H9 (cell line): ENCODE measurements around the gene CTIF. TPM values are rescaled to one million over a fixed set of nuclear protein-coding genes. Genes with fewer than 3 reads are reported as not detected.
A peak's percentile ranks its signal among the peaks of the same experiment; 100 is the strongest.

Source experiments
- DNase-seq: peaks from one replicate; pipeline ENCODE4 v3.0.0-alpha.2; 2017
- H2AFZ ChIP-seq: one replicate; pipeline ENCODE4 v1.6.1; 2013; ENCODE audit warnings: mild to moderate bottlenecking, low read length, control low read depth, moderate library complexity
- H2AK5ac ChIP-seq: 2 replicates; pipeline ENCODE4 v1.6.1; 2013; ENCODE audit warnings: low read length, control low read depth, mixed read lengths; ENCODE audit not compliant: insufficient read length
- H2BK120ac ChIP-seq: one replicate; pipeline ENCODE4 v1.6.1; 2013; ENCODE audit warnings: low read depth, mild to moderate bottlenecking, low read length, control low read depth, inconsistent platforms; ENCODE audit not compliant: poor library complexity, severe bottlenecking
- H2BK12ac ChIP-seq: 2 replicates; pipeline ENCODE4 v1.6.1; 2013; ENCODE audit warnings: low read length, control low read depth, mixed read lengths, low read depth; ENCODE audit not compliant: insufficient read length
- H2BK15ac ChIP-seq: 2 replicates; pipeline ENCODE4 v1.6.1; 2013; ENCODE audit warnings: low read depth, low read length, control low read depth
- H2BK20ac ChIP-seq: one replicate; pipeline ENCODE4 v1.6.1; 2013; ENCODE audit warnings: low read depth, mild to moderate bottlenecking, low read length, control low read depth, inconsistent platforms; ENCODE audit not compliant: poor library complexity, severe bottlenecking
- H2BK5ac ChIP-seq: 2 replicates; pipeline ENCODE4 v1.6.1; 2013; ENCODE audit warnings: low read length, control low read depth, mixed read lengths; ENCODE audit not compliant: insufficient read length
- H3K14ac ChIP-seq: 2 replicates; pipeline ENCODE4 v1.6.1; 2013; ENCODE audit warnings: low read length, control low read depth; ENCODE audit not compliant: insufficient read depth
- H3K18ac ChIP-seq: 2 replicates; pipeline ENCODE4 v1.6.1; 2013; ENCODE audit warnings: low read depth, mild to moderate bottlenecking, mixed read lengths, low read length, control low read depth; ENCODE audit not compliant: insufficient read length
- H3K23ac ChIP-seq: 2 replicates; pipeline ENCODE4 v1.6.1; 2013; ENCODE audit warnings: low read length, control low read depth, mixed read lengths, low read depth; ENCODE audit not compliant: insufficient read length
- H3K23me2 ChIP-seq: 2 replicates; pipeline ENCODE4 v1.6.1; 2013; ENCODE audit warnings: low read depth, mild to moderate bottlenecking, mixed read lengths, low read length, control low read depth; ENCODE audit not compliant: insufficient read length, poor library complexity, severe bottlenecking
- H3K27ac ChIP-seq: 2 replicates; pipeline ENCODE4 v1.5.1; 2013; ENCODE audit warnings: low read length, control low read depth, mixed read lengths, low read depth; ENCODE audit not compliant: insufficient read length
- H3K27me3 ChIP-seq: 2 replicates; pipeline ENCODE4 v1.6.1; 2013; ENCODE audit warnings: low read length, control low read depth, inconsistent platforms; ENCODE audit not compliant: insufficient read depth
- H3K4ac ChIP-seq: 2 replicates; pipeline ENCODE4 v1.6.1; 2013; ENCODE audit warnings: low read depth, mild to moderate bottlenecking, control low read depth, inconsistent platforms, low read length, moderate library complexity
- H3K4me1 ChIP-seq: 2 replicates; pipeline ENCODE4 v1.6.1; 2013; ENCODE audit warnings: low read length, control low read depth, inconsistent platforms; ENCODE audit not compliant: insufficient read depth
- H3K4me2 ChIP-seq: 2 replicates; pipeline ENCODE4 v1.6.1; 2013; ENCODE audit warnings: low read length, control low read depth, mixed read lengths; ENCODE audit not compliant: insufficient read length, insufficient read depth
- H3K56ac ChIP-seq: 2 replicates; pipeline ENCODE4 v1.6.1; 2013; ENCODE audit warnings: low read depth, mild to moderate bottlenecking, mixed read lengths, low read length, control low read depth; ENCODE audit not compliant: insufficient read length
- H3K79me1 ChIP-seq: 2 replicates; pipeline ENCODE4 v1.6.1; 2013; ENCODE audit warnings: low read depth, mild to moderate bottlenecking, moderate library complexity, low read length, control low read depth, inconsistent platforms; ENCODE audit not compliant: insufficient read depth, poor library complexity, severe bottlenecking
- H3K79me2 ChIP-seq: 2 replicates; pipeline ENCODE4 v1.6.1; 2013; ENCODE audit warnings: low read length, control low read depth, inconsistent platforms; ENCODE audit not compliant: insufficient read depth
- H3K9ac ChIP-seq: 2 replicates; pipeline ENCODE4 v1.6.1; 2013; ENCODE audit warnings: low read length, control low read depth, mixed read lengths; ENCODE audit not compliant: insufficient read length; ENCODE audit errors: extremely low read depth
- H3K9me3 ChIP-seq: one replicate; pipeline ENCODE4 v1.6.1; 2013; ENCODE audit warnings: low read depth, low read length, inconsistent platforms; ENCODE audit not compliant: control insufficient read depth
- H3T11ph ChIP-seq: one replicate; pipeline ENCODE4 v1.6.1; 2013; ENCODE audit warnings: mild to moderate bottlenecking, low read length, control low read depth, inconsistent platforms
- H4K20me1 ChIP-seq: one replicate; pipeline ENCODE4 v1.6.1; 2013; ENCODE audit not compliant: control insufficient read depth, insufficient read length, insufficient read depth
- H4K5ac ChIP-seq: 2 replicates; pipeline ENCODE4 v1.6.1; 2013; ENCODE audit warnings: low read depth, mild to moderate bottlenecking, mixed read lengths, low read length, control low read depth; ENCODE audit not compliant: insufficient read length
- H4K8ac ChIP-seq: replicated peaks from 2 replicates; pipeline ENCODE4 v1.6.1; 2013; ENCODE audit warnings: low read length, control low read depth, mixed read lengths, low read depth; ENCODE audit not compliant: insufficient read length
- H4K91ac ChIP-seq: 2 replicates; pipeline ENCODE4 v1.6.1; 2013; ENCODE audit warnings: low read depth, mild to moderate bottlenecking, moderate library complexity, mixed read lengths, low read length, control low read depth; ENCODE audit not compliant: insufficient read length
- H3K27ac Mint-ChIP-seq, 3 experiments: 2 replicates in 2 of 3; 3 replicates in 1 of 3; pipeline ENCODE4 v1.8.0; 2020 to 2021; ENCODE audit warnings: mixed read lengths in 3 of 3, mild to moderate bottlenecking in 1 of 3, moderate library complexity in 1 of 3
- H3K27me3 Mint-ChIP-seq: 2 replicates; pipeline ENCODE4 v1.8.0; 2021; ENCODE audit warnings: low read depth, mild to moderate bottlenecking, moderate library complexity, mixed read lengths
- H3K36me3 Mint-ChIP-seq, 3 experiments: 2 replicates in 2 of 3; 3 replicates in 1 of 3; pipeline ENCODE4 v1.8.0; 2020 to 2021; ENCODE audit warnings: low read depth in 3 of 3, mixed read lengths in 3 of 3; ENCODE audit not compliant: insufficient read depth in 1 of 3
- H3K4me1 Mint-ChIP-seq, 2 experiments: 2 replicates each; pipeline ENCODE4 v1.8.0; 2020; ENCODE audit warnings: mixed read lengths in 2 of 2
- H3K4me3 Mint-ChIP-seq, 2 experiments: 2 replicates in 1 of 2; 3 replicates in 1 of 2; pipeline ENCODE4 v1.8.0; 2020 to 2021; ENCODE audit warnings: mild to moderate bottlenecking in 2 of 2, mixed read lengths in 2 of 2, moderate library complexity in 1 of 2
- H3K9me3 Mint-ChIP-seq, 2 experiments: 2 replicates in 1 of 2; 3 replicates in 1 of 2; pipeline ENCODE4 v1.8.0; 2020; ENCODE audit warnings: mild to moderate bottlenecking in 2 of 2, mixed read lengths in 2 of 2, moderate library complexity in 1 of 2
- WGBS: extraction: QIAGEN DNeasy Blood & Tissue Kit; methylation state at CpG from one replicate; pipeline ENCODE4 v1.1.7; 2013; ENCODE audit warnings: missing lambda C conversion rate, low lambda C conversion rate, mixed read lengths; ENCODE audit not compliant: insufficient read length; ENCODE audit errors: extremely low coverage; 5-methylcytosine and 5-hydroxymethylcytosine counted together
- total RNA-seq: library from RNA; stranded (reverse); gene quantifications from 2 replicates; pipeline ENCODE4 v1.2.1, GENCODE V29; 2021
- TF ChIP-seq, protein P1 (sequence below): fragments of 200-600 bp; sonication (generic); conservative IDR thresholded peaks from 3 replicates; pipeline ENCODE4 v1.8.0; 2021; ENCODE audit warnings: antibody characterized with exemption, mild to moderate bottlenecking

The CTIF gene
- total RNA-seq, 1 experiment from 2014 or later, result 15.8 TPM

DNA sequence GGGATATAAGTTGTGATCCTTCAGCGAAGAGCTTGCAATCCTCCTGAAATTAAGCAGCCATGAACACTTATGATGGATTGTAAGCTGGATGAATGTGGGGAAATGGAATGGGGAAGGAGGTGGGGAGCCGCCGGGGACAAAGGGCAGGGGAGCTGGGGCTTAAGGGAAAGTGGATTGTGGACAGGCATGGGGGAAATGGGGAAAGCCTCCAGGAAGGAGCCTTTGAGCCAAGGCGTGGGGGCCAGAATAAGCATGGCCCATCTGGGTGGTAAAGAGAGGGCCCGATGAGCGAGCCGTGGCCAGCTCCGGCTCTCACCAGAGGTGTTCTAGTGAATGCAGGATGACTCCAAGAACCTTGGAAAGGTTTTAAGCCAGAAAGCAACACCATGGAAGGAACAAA lies 288.0 kb downstream of the CTIF start:
- Histone ChIP-seq H3K27ac (no peak overlapping the region), H3K4me1 (peaks cover 9% of the 10 kb centered on the region), H3K9me3 (no peaks in the 10 kb centered on the region), H4K5ac (no peak overlapping the region), H2BK120ac (no peak overlapping the region), H2AK5ac (no peak overlapping the region), H3K27me3 (no peaks in the 10 kb centered on the region), H2AFZ (no peak overlapping the region), H3K18ac (no peak overlapping the region), H3K4me2 (peak overlapping the region; percentile 27), H2BK15ac (no peak overlapping the region), H2BK20ac (no peak overlapping the region), H2BK5ac (no peak overlapping the region), H4K20me1 (no peaks in the 10 kb centered on the region), H2BK12ac (peak overlapping the region; percentile 89), H4K91ac (peak overlapping the region; percentile 41), H3K56ac (no peak overlapping the region), H3K79me1 (no peaks in the 10 kb centered on the region), H3K9ac (no peak overlapping the region), H3K23ac (no peak overlapping the region), H4K8ac (no peak overlapping the region), H3T11ph (no peak overlapping the region), H3K79me2 (no peaks in the 10 kb centered on the region), H3K4ac (no peak overlapping the region), H3K23me2 (no peaks in the 10 kb centered on the region), H3K14ac (peak overlapping the region; percentile 56; the same call in 1 of the 2 replicates)
- TF ChIP-seq, protein P1, sequence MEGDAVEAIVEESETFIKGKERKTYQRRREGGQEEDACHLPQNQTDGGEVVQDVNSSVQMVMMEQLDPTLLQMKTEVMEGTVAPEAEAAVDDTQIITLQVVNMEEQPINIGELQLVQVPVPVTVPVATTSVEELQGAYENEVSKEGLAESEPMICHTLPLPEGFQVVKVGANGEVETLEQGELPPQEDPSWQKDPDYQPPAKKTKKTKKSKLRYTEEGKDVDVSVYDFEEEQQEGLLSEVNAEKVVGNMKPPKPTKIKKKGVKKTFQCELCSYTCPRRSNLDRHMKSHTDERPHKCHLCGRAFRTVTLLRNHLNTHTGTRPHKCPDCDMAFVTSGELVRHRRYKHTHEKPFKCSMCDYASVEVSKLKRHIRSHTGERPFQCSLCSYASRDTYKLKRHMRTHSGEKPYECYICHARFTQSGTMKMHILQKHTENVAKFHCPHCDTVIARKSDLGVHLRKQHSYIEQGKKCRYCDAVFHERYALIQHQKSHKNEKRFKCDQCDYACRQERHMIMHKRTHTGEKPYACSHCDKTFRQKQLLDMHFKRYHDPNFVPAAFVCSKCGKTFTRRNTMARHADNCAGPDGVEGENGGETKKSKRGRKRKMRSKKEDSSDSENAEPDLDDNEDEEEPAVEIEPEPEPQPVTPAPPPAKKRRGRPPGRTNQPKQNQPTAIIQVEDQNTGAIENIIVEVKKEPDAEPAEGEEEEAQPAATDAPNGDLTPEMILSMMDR, result no peak
- Mint-ChIP-seq H3K27me3 (no peaks in the 10 kb centered on the region; the same call in none of the 2 replicates), H3K36me3 (peaks cover 0 to 9% (median 0%) of the 10 kb centered on the region in 3 experiments; a peak in 4 of 7 replicates), H3K4me1 (peaks cover 39 to 48% of the 10 kb centered on the region in 2 experiments), H3K9me3 (peaks cover 5 to 8% of the 10 kb centered on the region in 2 experiments; a peak in 3 of 5 replicates), H3K27ac (peak overlapping the region in 1 of 3 experiments; percentile 95; a peak in 3 of 7 replicates), H3K4me3 (peak overlapping the region in 1 of 2 experiments; percentile 36; a peak in 2 of 5 replicates)
- peak; percentile 12 for DNase-seq
- no CpG with 5 or more reads among the region's 8 CpGs for WGBS
